Motor neuron (in vitro differentiated cells): Measurements from ENCODE around the gene ANAPC1. TPM values are rescaled to one million over a fixed set of nuclear protein-coding genes. Genes with fewer than 3 reads are reported as not detected.
"Not testable (repeated sequence)": the region's sequence is repeated elsewhere in the genome, so short reads cannot be mapped to it uniquely, and the experiment has no call there.

ENCODE experiments used
- ATAC-seq, 8 experiments: fragments of 200-7000 bp; cut with Tn5 transposase; replicated peaks in 6 of 8; 2 replicates each; pipeline ENCODE4 v1.8.0; 2021; ENCODE audit warnings: mild to moderate bottlenecking in 8 of 8, moderate library complexity in 8 of 8
- H3K27ac ChIP-seq, 2 donors: fragments of 250-450 bp; sonication (Bioruptor Pico); 2 replicates each; pipeline ENCODE4 v1.9.0; 2021; ENCODE audit warnings: antibody characterized with exemption in 2 of 2, mild to moderate bottlenecking in 2 of 2, moderate library complexity in 1 of 2
- H3K4me1 ChIP-seq, 2 donors: fragments of 250-450 bp; sonication (Bioruptor Pico); replicated peaks in 1 of 2; 2 replicates each; pipeline ENCODE4 v1.6.1; 2021; ENCODE audit warnings: antibody characterized with exemption in 2 of 2, mild to moderate bottlenecking in 2 of 2, moderate library complexity in 1 of 2
- H3K4me3 ChIP-seq, 5 donors: fragments of 250-450 bp; sonication (Bioruptor Pico); 2 replicates each; pipeline ENCODE4 v1.9.0; 2021; ENCODE audit warnings: antibody characterized with exemption in 5 of 5, mild to moderate bottlenecking in 5 of 5, moderate library complexity in 4 of 5
- WGBS, 10 experiments: fragments of 450-650 bp; shearing (Covaris generic); methylation state at CpG; one replicate each; pipeline ENCODE4 v1.0.0; 2022; 5-methylcytosine and 5-hydroxymethylcytosine counted together
- in situ Hi-C, 9 experiments: fragments of 400-800 bp; cut with MboI; loops; one replicate each; pipeline ENCODE4 v1.15.0; 2021; ENCODE audit warnings: low sequenced_read_pairs in 9 of 9, low pct_unique_long_range_greater_than_20kb in 2 of 9; ENCODE audit not compliant: unreplicated experiment in 9 of 9
- total RNA-seq, 8 experiments: library from RNA; unstranded; fragments of 300-600 nt; gene quantifications; 2 replicates each; pipeline versions ENCODE4 v1.2.3 to v1.2.4, GENCODE V29; 2022

The ANAPC1 gene
- total RNA-seq, 8 experiments from 2014 or later: 21.7 to 59.3 (median 33.1) TPM

GRCh38 chr2:111735838-111736721 lies 147.9 kb downstream of the ANAPC1 start:
- 0 to 74% (median 36%) methylated on average over 1 to 5 of the region's 9 CpGs; no CpG with 5 or more reads in 6 of the 10 experiments for WGBS, 10 experiments
- H3K4me3 ChIP-seq, H3K4me1 ChIP-seq, H3K27ac ChIP-seq, in situ Hi-C loops: not testable (repeated sequence)
- peak; percentile 87 to 99 (median 94) for ATAC-seq

- WGBS, 10 experiments: no CpG with 5 or more reads among the region's 6 CpGs
- H3K4me1 ChIP-seq, H3K4me3 ChIP-seq, ATAC-seq, H3K27ac ChIP-seq, in situ Hi-C loops: not testable (repeated sequence)
Observed at GRCh38 chr2:111735420-111735819, 148.6 kb downstream of the ANAPC1 start.

GRCh38 chr2:111729812-111730458 lies 154.1 kb downstream of the ANAPC1 start:
- H3K4me3 ChIP-seq, ATAC-seq, H3K4me1 ChIP-seq, in situ Hi-C loops, H3K27ac ChIP-seq: not testable (repeated sequence)
- whole genome bisulfite sequencing, 10 experiments: no CpG with 5 or more reads among the region's 9 CpGs

GRCh38 chr2:111727611-111728110 lies 156.3 kb downstream of the ANAPC1 start:
- peak; percentile 32 to 85 (median 71) for ATAC-seq
- H3K27ac ChIP-seq, H3K4me1 ChIP-seq, H3K4me3 ChIP-seq, in situ Hi-C loops: not testable (repeated sequence)
- WGBS, 10 experiments: no CpG with 5 or more reads among the region's 16 CpGs

- ATAC-seq: peak; percentile 61 to 99 (median 74)
- H3K4me3 ChIP-seq, in situ Hi-C loops, H3K4me1 ChIP-seq, H3K27ac ChIP-seq: not testable (repeated sequence)
- no CpG with 5 or more reads among the region's 6 CpGs for WGBS, 10 experiments
Observed at GRCh38 chr2:111725742-111726141, 158.3 kb downstream of the ANAPC1 start.

GRCh38 chr2:111719610-111720009 lies 164.4 kb downstream of the ANAPC1 start:
- in situ Hi-C loops: loop anchor here in 3 of 9 experiments (25.0 kb wide), 1 partner anchor 607 kb away; the partner anchor contains the start of gene BCL2L11 (in 3 of the 3)

More at GRCh38 chr2:111719610-111720009, 164.4 kb downstream of the ANAPC1 start:
- ATAC-seq, H3K27ac ChIP-seq, H3K4me3 ChIP-seq, H3K4me1 ChIP-seq: not testable (repeated sequence)
- WGBS, 10 experiments: 0 to 80% (median 50%) methylated on average over 1 of the region's 9 CpGs; no CpG with 5 or more reads in 5 of the 10 experiments

Other genes with a start within 250 kb of the ANAPC1 start
- gene MERTK, start 14.4 kb upstream of the ANAPC1 start, total RNA-seq: 10 to 100 TPM in 1 of 8 experiments, 1 to 10 TPM in 7; 1.8 to 20.3 (median 2.9) TPM
- gene TMEM87B, start 171.1 kb upstream of the ANAPC1 start, total RNA-seq: 10 to 100 TPM in 6 of 8 experiments, 1 to 10 TPM in 2; 7.8 to 18.6 (median 15.5) TPM